MM.1S (cell line): ENCODE measurements around the gene NTMT1.
A peak's percentile ranks its signal among the peaks of the same experiment; 100 is the strongest.

Experiments
- DNase-seq: peaks from one replicate; pipeline ENCODE4 v3.0.0-alpha.2; 2015
- H2AFZ ChIP-seq: fragments of 300-600 bp; sonication (generic); 2 replicates; pipeline ENCODE4 v1.6.0; 2016; ENCODE audit warnings: antibody characterized with exemption, low read length
- H3F3A ChIP-seq: fragments of 300-600 bp; sonication (generic); 2 replicates; pipeline ENCODE4 v1.6.1; 2016; ENCODE audit warnings: mild to moderate bottlenecking, antibody characterized with exemption, low read length, moderate library complexity, mixed read lengths; ENCODE audit not compliant: insufficient read depth
- H3K27ac ChIP-seq: fragments of 300-600 bp; sonication (generic); 2 replicates; pipeline ENCODE4 v1.5.1; 2016; ENCODE audit warnings: mild to moderate bottlenecking, low read length
- H3K27me3 ChIP-seq: fragments of 300-600 bp; sonication (generic); replicated peaks from 2 replicates; pipeline ENCODE4 v1.6.0; 2016; ENCODE audit warnings: low read length; ENCODE audit not compliant: insufficient read depth
- H3K36me3 ChIP-seq: fragments of 300-600 bp; sonication (generic); replicated peaks from 2 replicates; pipeline ENCODE4 v1.6.1; 2016; ENCODE audit warnings: mild to moderate bottlenecking, low read length, mixed read lengths; ENCODE audit not compliant: insufficient read depth
- H3K4me1 ChIP-seq: fragments of 300-600 bp; sonication (generic); 2 replicates; pipeline ENCODE4 v1.6.1; 2016; ENCODE audit warnings: low read length, mixed read lengths
- H3K4me2 ChIP-seq: fragments of 300-600 bp; sonication (generic); 2 replicates; pipeline ENCODE4 v1.6.0; 2016; ENCODE audit warnings: low read depth, low read length
- H3K4me3 ChIP-seq: fragments of 300-600 bp; sonication (generic); 2 replicates; pipeline ENCODE4 v1.5.1; 2016; ENCODE audit warnings: low read length, mixed read lengths
- H3K79me2 ChIP-seq: fragments of 300-600 bp; sonication (generic); 2 replicates; pipeline ENCODE4 v1.6.1; 2016; ENCODE audit warnings: mixed run types, low read length, mixed read lengths
- H3K9ac ChIP-seq: fragments of 300-600 bp; sonication (generic); 2 replicates; pipeline ENCODE4 v1.6.1; 2016; ENCODE audit warnings: low read length, mixed read lengths
- H3K9me2 ChIP-seq: fragments of 300-600 bp; sonication (generic); replicated peaks from 2 replicates; pipeline ENCODE4 v1.6.1; 2016; ENCODE audit warnings: mild to moderate bottlenecking, low read length, mixed read lengths; ENCODE audit not compliant: insufficient read depth
- H3K9me3 ChIP-seq: fragments of 300-600 bp; sonication (generic); replicated peaks from 2 replicates; pipeline ENCODE4 v1.6.1; 2016; ENCODE audit warnings: mild to moderate bottlenecking, low read length, mixed read lengths; ENCODE audit not compliant: insufficient read depth
- H4K20me1 ChIP-seq: fragments of 300-600 bp; sonication (generic); 2 replicates; pipeline ENCODE4 v1.6.1; 2016; ENCODE audit warnings: mild to moderate bottlenecking, low read length, moderate library complexity, mixed read lengths; ENCODE audit not compliant: insufficient read depth
- CTCF ChIP-seq: fragments of 300-600 bp; sonication (generic); IDR thresholded peaks from 2 replicates; pipeline ENCODE4 v1.5.1; 2016; ENCODE audit warnings: antibody characterized with exemption, low read length, mixed read lengths
- EZH2 ChIP-seq: fragments of 300-600 bp; sonication (generic); optimal IDR thresholded peaks from 2 replicates; pipeline ENCODE3; 2017; ENCODE audit warnings: low read depth, mild to moderate bottlenecking, antibody characterized with exemption, low read length, mixed read lengths
- EZH2phosphoT487 ChIP-seq: fragments of 300-600 bp; sonication (generic); IDR thresholded peaks from 2 replicates; pipeline ENCODE4 v1.6.1; 2018; ENCODE audit warnings: antibody characterized with exemption, low read length

Gene NTMT1

GRCh38 chr9:129611307-129611800 is 14.6 kb upstream of the NTMT1 start:
- Histone ChIP-seq H3K9me2 (no peaks in the 10 kb centered on the region), H3K4me3 (peak overlapping the region; percentile 51), H3K9me3 (no peaks in the 10 kb centered on the region), H3K79me2 (no peaks in the 10 kb centered on the region), H2AFZ (peak overlapping the region; percentile 62), H3K27ac (no peak overlapping the region), H3K4me1 (peaks cover 15% of the 10 kb centered on the region), H4K20me1 (no peaks in the 10 kb centered on the region), H3K27me3 (peaks cover 46% of the 10 kb centered on the region), H3K9ac (peak overlapping the region; percentile 26; the same call in 1 of the 2 replicates), H3F3A (no peaks in the 10 kb centered on the region), H3K4me2 (peak overlapping the region; percentile 95), H3K36me3 (no peaks in the 10 kb centered on the region)
- no peak for DNase-seq
- TF ChIP-seq CTCF, result no peak
- no peak for TF ChIP-seq EZH2phosphoT487

GRCh38 chr9:129612123-129612522 is 13.8 kb upstream of the NTMT1 start:
- Histone ChIP-seq H3K9me2 (no peaks in the 10 kb centered on the region), H3K9ac (no peak overlapping the region), H3K4me3 (no peak overlapping the region), H3K79me2 (no peaks in the 10 kb centered on the region), H3K4me2 (no peak overlapping the region), H3K4me1 (peaks cover 11% of the 10 kb centered on the region), H3K27ac (no peak overlapping the region), H3K9me3 (no peaks in the 10 kb centered on the region), H4K20me1 (no peaks in the 10 kb centered on the region), H3K27me3 (peaks cover 46% of the 10 kb centered on the region), H3F3A (no peaks in the 10 kb centered on the region), H3K36me3 (no peaks in the 10 kb centered on the region), H2AFZ (no peak overlapping the region)
- DNase-seq, result no peak
- no peak for TF ChIP-seq EZH2phosphoT487
- TF ChIP-seq EZH2, result no peak
- peak; percentile 17 for TF ChIP-seq CTCF

- Histone ChIP-seq H3K9ac (no peak overlapping the region), H4K20me1 (no peaks in the 10 kb centered on the region), H2AFZ (no peak overlapping the region), H3F3A (no peaks in the 10 kb centered on the region), H3K9me2 (no peaks in the 10 kb centered on the region), H3K9me3 (no peaks in the 10 kb centered on the region), H3K27ac (no peak overlapping the region), H3K4me1 (peaks cover 4% of the 10 kb centered on the region; the same call in 1 of the 2 replicates), H3K4me3 (no peak overlapping the region), H3K79me2 (no peaks in the 10 kb centered on the region), H3K4me2 (no peak overlapping the region), H3K36me3 (no peaks in the 10 kb centered on the region), H3K27me3 (peaks cover 49% of the 10 kb centered on the region)
- no peak for DNase-seq
- TF ChIP-seq EZH2, result no peak
- no peak for TF ChIP-seq CTCF
- no peak for TF ChIP-seq EZH2phosphoT487
These were observed 13.0 kb upstream of the NTMT1 start for GRCh38 chr9:129612815-129613519.
